Fibroblast of mammary gland (primary cell): ENCODE measurements around the gene SLC35B1.

ENCODE experiments used
- DNase-seq: peaks from one replicate; pipeline ENCODE4 v3.0.0-alpha.2; 2010; ENCODE audit warnings: low read depth
- H3K4me3 ChIP-seq: 2 replicates; pipeline ENCODE4 v1.5.1; 2011; ENCODE audit warnings: low read depth, mild to moderate bottlenecking, low read length, moderate library complexity; ENCODE audit not compliant: control insufficient read depth
- CTCF ChIP-seq: conservative IDR thresholded peaks from 2 replicates; pipeline ENCODE4 v1.5.1; 2011; ENCODE audit warnings: low read depth, low read length, inconsistent platforms; ENCODE audit not compliant: control insufficient read depth, insufficient read depth

Gene SLC35B1

GRCh38 chr17:49691677-49692191 lies 16.0 kb downstream of the SLC35B1 start:
- TF ChIP-seq CTCF = no peak
- H3K4me3 ChIP-seq = no peak overlapping the region
- no peak for DNase-seq

- TF ChIP-seq CTCF = no peak
- H3K4me3 ChIP-seq = no peak overlapping the region
- DNase-seq = peak; percentile 23
Observed at GRCh38 chr17:49691086-49691676, 16.6 kb downstream of the SLC35B1 start.

GRCh38 chr17:49690256-49690655 lies 17.5 kb downstream of the SLC35B1 start:
- DNase-seq = no peak
- no peak overlapping the region for H3K4me3 ChIP-seq
- no peak for TF ChIP-seq CTCF

GRCh38 chr17:49688848-49689247 lies 18.9 kb downstream of the SLC35B1 start:
- TF ChIP-seq CTCF = no peak
- DNase-seq = no peak
- H3K4me3 ChIP-seq = no peak overlapping the region

- DNase-seq = no peak
- TF ChIP-seq CTCF = no peak
- no peak overlapping the region for H3K4me3 ChIP-seq
Observed at GRCh38 chr17:49687878-49688491, 19.8 kb downstream of the SLC35B1 start.

GRCh38 chr17:49681106-49681979 lies 26.4 kb downstream of the SLC35B1 start:
- H3K4me3 ChIP-seq = no peak overlapping the region
- no peak for TF ChIP-seq CTCF
- DNase-seq = no peak
